Measurements from ENCODE around the gene BLOC1S1.

GRCh38 chr12:55744340-55745030 lies 28.6 kb downstream of the BLOC1S1 start:
- TF ChIP-seq CTCF (IDR thresholded peaks at IDR 0.05) (no peak), POLR2A (IDR thresholded peaks at IDR 0.05) (no peak)
